NCI-H1436 (cell line): ENCODE results near the gene DOCK8.
"Not testable (repeated sequence)": the region's sequence is repeated elsewhere in the genome, so short reads cannot be mapped to it uniquely, and the experiment has no call there.

Experiments used
- DNase-seq: peaks from one replicate; lab custom pipeline; 2025; lab: John Stamatoyannopoulos, UW

The DOCK8 gene

GRCh38 chr9:214648-215493 lies at the start of gene DOCK8:
DOCK8 (plus strand) TSS chr9:214865; CDS start chr9:214977, 112 bp downstream.
- no peak for DNase-seq

GRCh38 chr9:169757-170156 lies 44.9 kb upstream of the DOCK8 start:
- not testable (repeated sequence) for DNase-seq

GRCh38 chr9:178140-178825 lies 36.4 kb upstream of the DOCK8 start:
- not testable (repeated sequence) for DNase-seq

- peak; percentile 90 for DNase-seq
These were observed 35.7 kb upstream of the DOCK8 start, which contains the start of gene ZNG1A for GRCh38 chr9:178970-179383. ZNG1A (minus strand) TSS chr9:179056; CDS start chr9:178969, 87 bp downstream.

GRCh38 chr9:199601-200000 lies 15.1 kb upstream of the DOCK8 start:
- DNase-seq: not testable (repeated sequence)

- no peak for DNase-seq
These were observed 8.2 kb upstream of the DOCK8 start for GRCh38 chr9:206481-206880.

- DNase-seq: no peak
These were observed 5.4 kb upstream of the DOCK8 start for GRCh38 chr9:209143-209758.

- DNase-seq: no peak
These were observed 3.6 kb upstream of the DOCK8 start for GRCh38 chr9:211036-211435.

- no peak for DNase-seq
These were observed 3.1 kb upstream of the DOCK8 start for GRCh38 chr9:211557-211956.

- no peak for DNase-seq
These were observed 2.4 kb upstream of the DOCK8 start for GRCh38 chr9:212297-212696.

- DNase-seq: not testable (repeated sequence)
These were observed 764 bp upstream of the DOCK8 start for GRCh38 chr9:213901-214300.

GRCh38 chr9:214351-214647 lies 366 bp upstream of the DOCK8 start:
- no peak for DNase-seq

GRCh38 chr9:215631-216155 lies 1.0 kb downstream of the DOCK8 start:
- no peak for DNase-seq

GRCh38 chr9:216866-217265 lies 2.2 kb downstream of the DOCK8 start:
- no peak for DNase-seq

GRCh38 chr9:217950-218349 lies 3.3 kb downstream of the DOCK8 start:
- no peak for DNase-seq

GRCh38 chr9:219036-219435 lies 4.4 kb downstream of the DOCK8 start:
- DNase-seq: not testable (repeated sequence)

GRCh38 chr9:219670-220365 lies 5.2 kb downstream of the DOCK8 start:
- DNase-seq: no peak

- no peak for DNase-seq
These were observed 7.5 kb downstream of the DOCK8 start for GRCh38 chr9:221989-222776.

GRCh38 chr9:223152-223551 lies 8.5 kb downstream of the DOCK8 start:
- no peak for DNase-seq

- DNase-seq: no peak
These were observed 9.4 kb downstream of the DOCK8 start for GRCh38 chr9:224026-224425.
